ENCODE data around the gene PARP12. TPM values are rescaled to one million over a fixed set of nuclear protein-coding genes. Genes with fewer than 3 reads are reported as not detected.

PARP12 gene
- total and polyA plus RNA-seq, 9 donors, result 15.7 to 43.5 (median 23.2) TPM

GRCh38 chr7:140039896-140040295, 22.9 kb downstream of the PARP12 start:
- no peak for TF ChIP-seq EP300 (IDR thresholded peaks at IDR 0.05)
- TF ChIP-seq CTCF (IDR thresholded peaks at IDR 0.05), result no peak
- no peak for TF ChIP-seq POLR2A (IDR thresholded peaks at IDR 0.05)

GRCh38 chr7:140039066-140039465, 23.7 kb downstream of the PARP12 start:
- no peak for DNase-seq
- TF ChIP-seq EP300 (IDR thresholded peaks at IDR 0.05) (no peak), POLR2A (IDR thresholded peaks at IDR 0.05) (no peak), CTCF (IDR thresholded peaks at IDR 0.05) (no peak)
- intact Hi-C loops (cut with DNase I), result no loop called here
- Histone ChIP-seq H3K36me3 (no peaks in the 10 kb centered on the region), H3K9me3 (no peaks in the 10 kb centered on the region), H3K27ac (no peak overlapping the region), H3K27me3 (no peaks in the 10 kb centered on the region), H3K4me3 (no peak overlapping the region), H3K4me1 (ENCODE audit: insufficient read depth) (no peaks in the 10 kb centered on the region)
- WGBS, 3 donors, result 68 to 74% (median 74%) methylated on average over 7 of the region's 7 CpGs

More at GRCh38 chr7:140039896-140040295, 22.9 kb downstream of the PARP12 start:
- no peak overlapping the region for H3K4me3 ChIP-seq
- DNase-seq, result no peak
- no peak overlapping the region for H3K27ac ChIP-seq
- no peaks in the 10 kb centered on the region for H3K27me3 ChIP-seq
- WGBS, 3 donors, result 94 to 97% (median 94%) methylated on average over 12 of the region's 12 CpGs
- no peaks in the 10 kb centered on the region for H3K4me1 ChIP-seq (ENCODE audit: insufficient read depth)
- intact Hi-C loops (cut with DNase I), result no loop called here
- no peaks in the 10 kb centered on the region for H3K36me3 ChIP-seq
- H3K9me3 ChIP-seq, result no peaks in the 10 kb centered on the region

- TF ChIP-seq CTCF (IDR thresholded peaks at IDR 0.05) (no peak), POLR2A (IDR thresholded peaks at IDR 0.05) (no peak), EP300 (IDR thresholded peaks at IDR 0.05) (no peak)
- WGBS, 3 donors, result 81 to 87% (median 82%) methylated on average over 11 of the region's 11 CpGs
- Histone ChIP-seq H3K36me3 (no peaks in the 10 kb centered on the region), H3K4me1 (ENCODE audit: insufficient read depth) (no peaks in the 10 kb centered on the region), H3K27me3 (no peaks in the 10 kb centered on the region), H3K27ac (no peak overlapping the region), H3K4me3 (no peak overlapping the region), H3K9me3 (no peaks in the 10 kb centered on the region)
- no peak for DNase-seq
- intact Hi-C loops (cut with DNase I), result no loop called here
Observed at GRCh38 chr7:140036224-140036962, 26.4 kb downstream of the PARP12 start.

- Histone ChIP-seq H3K27me3 (no peaks in the 10 kb centered on the region), H3K9me3 (no peaks in the 10 kb centered on the region), H3K27ac (no peak overlapping the region), H3K4me3 (no peak overlapping the region), H3K36me3 (no peaks in the 10 kb centered on the region), H3K4me1 (ENCODE audit: insufficient read depth) (no peaks in the 10 kb centered on the region)
- WGBS, 3 donors, result 77 to 86% (median 80%) methylated on average over 4 to 6 of the region's 7 CpGs
- intact Hi-C loops (cut with DNase I), result no loop called here
- no peak for DNase-seq
- TF ChIP-seq CTCF (IDR thresholded peaks at IDR 0.05) (no peak), POLR2A (IDR thresholded peaks at IDR 0.05) (no peak), EP300 (IDR thresholded peaks at IDR 0.05) (no peak)
Observed at GRCh38 chr7:140035400-140036223, 27.1 kb downstream of the PARP12 start.

All from ovary (tissue), 9 donors.